ENCODE results near the gene SLC16A7.
"Not testable (repeated sequence)": the region's sequence is repeated elsewhere in the genome, so short reads cannot be mapped to it uniquely, and the experiment has no call there.

The SLC16A7 gene

GRCh38 chr12:59737725-59738463 is 142.1 kb downstream of the SLC16A7 start:
- Histone ChIP-seq H3K27me3 (ENCODE audit: insufficient read depth, poor library complexity, severe bottlenecking) (peaks cover 3% of the 10 kb centered on the region), H3K9me3 (ENCODE audit: severe bottlenecking) (no peaks in the 10 kb centered on the region), H3K36me3 (ENCODE audit: low read depth) (no peaks in the 10 kb centered on the region), H3K4me1 (ENCODE audit: insufficient read depth, poor library complexity, severe bottlenecking) (peaks cover 15% of the 10 kb centered on the region), H3K27ac (ENCODE audit: poor library complexity, severe bottlenecking) (peak overlapping the region; percentile 7), H3K4me3 (ENCODE audit: severe bottlenecking) (no peak overlapping the region)
- no peak for TF ChIP-seq CTCF (IDR thresholded peaks at IDR 0.05; ENCODE audit: poor library complexity, severe bottlenecking)
- no peak for DNase-seq (ENCODE audit: low spot score)
- no peak; the same call in 2 of the 3 replicates for ATAC-seq (ENCODE audit: low read depth)

- Histone ChIP-seq H3K27me3 (ENCODE audit: insufficient read depth, poor library complexity, severe bottlenecking) (peaks cover 3% of the 10 kb centered on the region), H3K9me3 (ENCODE audit: severe bottlenecking) (no peaks in the 10 kb centered on the region), H3K4me3 (ENCODE audit: severe bottlenecking) (no peak overlapping the region), H3K36me3 (ENCODE audit: low read depth) (no peaks in the 10 kb centered on the region), H3K4me1 (ENCODE audit: insufficient read depth, poor library complexity, severe bottlenecking) (peaks cover 3% of the 10 kb centered on the region), H3K27ac (ENCODE audit: poor library complexity, severe bottlenecking) (no peak overlapping the region)
- ATAC-seq (ENCODE audit: low read depth) (no peak), DNase-seq (ENCODE audit: low spot score) (no peak)
- TF ChIP-seq CTCF (IDR thresholded peaks at IDR 0.05; ENCODE audit: poor library complexity, severe bottlenecking) = no peak
Observed at GRCh38 chr12:59742841-59743240, 147.0 kb downstream of the SLC16A7 start.

GRCh38 chr12:59744564-59744963 is 148.7 kb downstream of the SLC16A7 start:
- peaks cover 3% of the 10 kb centered on the region for H3K27me3 ChIP-seq (ENCODE audit: insufficient read depth, poor library complexity, severe bottlenecking)
- no peak for TF ChIP-seq CTCF (IDR thresholded peaks at IDR 0.05; ENCODE audit: poor library complexity, severe bottlenecking)
- H3K36me3 ChIP-seq (ENCODE audit: low read depth) = no peaks in the 10 kb centered on the region
- ATAC-seq (ENCODE audit: low read depth) = no peak
- no peaks in the 10 kb centered on the region for H3K9me3 ChIP-seq (ENCODE audit: severe bottlenecking)
- H3K27ac ChIP-seq (ENCODE audit: poor library complexity, severe bottlenecking) = no peak overlapping the region
- H3K4me3 ChIP-seq (ENCODE audit: severe bottlenecking) = no peak overlapping the region
- DNase-seq (ENCODE audit: low spot score) = no peak
- no peaks in the 10 kb centered on the region for H3K4me1 ChIP-seq (ENCODE audit: insufficient read depth, poor library complexity, severe bottlenecking)

- not testable (repeated sequence) for H3K27ac ChIP-seq (ENCODE audit: poor library complexity, severe bottlenecking); H3K4me1 ChIP-seq (ENCODE audit: insufficient read depth, poor library complexity, severe bottlenecking); DNase-seq (ENCODE audit: low spot score); ATAC-seq (ENCODE audit: low read depth); H3K36me3 ChIP-seq (ENCODE audit: low read depth); H3K27me3 ChIP-seq (ENCODE audit: insufficient read depth, poor library complexity, severe bottlenecking); H3K9me3 ChIP-seq (ENCODE audit: severe bottlenecking); H3K4me3 ChIP-seq (ENCODE audit: severe bottlenecking)
Observed at GRCh38 chr12:59751091-59751490, 155.3 kb downstream of the SLC16A7 start.

GRCh38 chr12:59761542-59761941 is 165.7 kb downstream of the SLC16A7 start:
- Histone ChIP-seq H3K9me3 (ENCODE audit: severe bottlenecking) (no peaks in the 10 kb centered on the region), H3K36me3 (ENCODE audit: low read depth) (no peaks in the 10 kb centered on the region), H3K4me1 (ENCODE audit: insufficient read depth, poor library complexity, severe bottlenecking) (no peaks in the 10 kb centered on the region), H3K4me3 (ENCODE audit: severe bottlenecking) (no peak overlapping the region), H3K27ac (ENCODE audit: poor library complexity, severe bottlenecking) (no peak overlapping the region), H3K27me3 (ENCODE audit: insufficient read depth, poor library complexity, severe bottlenecking) (no peaks in the 10 kb centered on the region)
- no peak for ATAC-seq (ENCODE audit: low read depth)
- TF ChIP-seq CTCF (IDR thresholded peaks at IDR 0.05; ENCODE audit: poor library complexity, severe bottlenecking) = no peak
- DNase-seq (ENCODE audit: low spot score) = no peak

All from RWPE2 (cell line).